ENCODE measurements around the gene SPATA24.

GRCh38 chr5:139378941-139379361 lies 24.9 kb downstream of the SPATA24 start:
- TF ChIP-seq CSRNP3 (CRISPR knock-in tag; IDR thresholded peaks at IDR 0.05) (no peak), SNAI2 (CRISPR knock-in tag; IDR thresholded peaks at IDR 0.05) (no peak), PPARA (CRISPR knock-in tag; IDR thresholded peaks at IDR 0.05; ENCODE audit: borderline replicate concordance) (no peak), PATZ1 (CRISPR knock-in tag; IDR thresholded peaks at IDR 0.05; ENCODE audit: borderline replicate concordance) (no peak), ZFP3 (CRISPR knock-in tag; IDR thresholded peaks at IDR 0.05) (no peak), CREB5 (CRISPR knock-in tag; IDR thresholded peaks at IDR 0.05; ENCODE audit: low read depth) (no peak), OSR1 (CRISPR knock-in tag; IDR thresholded peaks at IDR 0.05) (no peak), ZC3H10 (CRISPR knock-in tag; IDR thresholded peaks at IDR 0.05) (no peak), ZFP30 (CRISPR knock-in tag; IDR thresholded peaks at IDR 0.05) (no peak)

Measured in SK-N-SH treated with all-trans-retinoic acid at 6 μM for 48 hours (cell line).